GM20000 (cell line): Measurements from ENCODE around the gene GCSAM.
A peak's percentile ranks its signal among the peaks of the same experiment; 100 is the strongest.

Experiments used
- DNase-seq: peaks from one replicate; pipeline ENCODE4 v3.0.0; 2012; ENCODE audit warnings: low spot score
- CTCF ChIP-seq: IDR thresholded peaks from 2 replicates; pipeline ENCODE4 v1.5.1; 2012; ENCODE audit warnings: mild to moderate bottlenecking, control low read depth; ENCODE audit errors: extremely low read depth, missing control alignments

The GCSAM gene

GRCh38 chr3:112132975-112133448 lies at the start of gene GCSAM:
GCSAM (minus strand) TSS chr3:112133248; CDS start chr3:112133120, 128 bp downstream.
- TF ChIP-seq CTCF: no peak
- DNase-seq: peak; percentile 70

- TF ChIP-seq CTCF: no peak
- DNase-seq: no peak
These were observed 42.6 kb upstream of the GCSAM start for GRCh38 chr3:112175646-112176045.

GRCh38 chr3:112175037-112175436 lies 42.0 kb upstream of the GCSAM start:
- TF ChIP-seq CTCF: no peak
- no peak for DNase-seq

GRCh38 chr3:112171144-112171543 lies 38.1 kb upstream of the GCSAM start:
- no peak for TF ChIP-seq CTCF
- DNase-seq: no peak

- no peak for DNase-seq
- no peak for TF ChIP-seq CTCF
These were observed 37.0 kb upstream of the GCSAM start for GRCh38 chr3:112170046-112170445.

- no peak for TF ChIP-seq CTCF
- peak; percentile 58 for DNase-seq
These were observed 34.7 kb upstream of the GCSAM start for GRCh38 chr3:112167758-112168157.

GRCh38 chr3:112149136-112149535 lies 16.1 kb upstream of the GCSAM start:
- no peak for TF ChIP-seq CTCF
- DNase-seq: no peak
